Daoy (cell line): ENCODE measurements around the gene WIZ. TPM values are rescaled to one million over a fixed set of nuclear protein-coding genes. Genes with fewer than 3 reads are reported as not detected.

Experiments used
- DNase-seq: peaks from one replicate; pipeline ENCODE4 v3.0.0-alpha.2; 2015; ENCODE audit warnings: low read depth
- total RNA-seq: library from RNA; depleted of rRNA; stranded (reverse); fragments of >200 nt; shearing (Covaris generic); gene quantifications from 2 replicates; pipeline ENCODE4 v1.2.3, GENCODE V29; 2014

WIZ gene
- total RNA-seq, 1 experiment from 2014 or later, result 7.0 TPM

- no peak for DNase-seq
Measured at GRCh38 chr19:15430526-15431120, 19.1 kb downstream of the WIZ start.

- no peak for DNase-seq
Measured at GRCh38 chr19:15429825-15430467, 19.8 kb downstream of the WIZ start.

GRCh38 chr19:15428956-15429824 lies 20.6 kb downstream of the WIZ start:
- no peak for DNase-seq

GRCh38 chr19:15427991-15428471 lies 21.7 kb downstream of the WIZ start:
- DNase-seq, result no peak

- DNase-seq, result no peak
Measured at GRCh38 chr19:15427350-15427700, 22.4 kb downstream of the WIZ start.

- no peak for DNase-seq
Measured at GRCh38 chr19:15426485-15427349, 23.0 kb downstream of the WIZ start.

GRCh38 chr19:15425321-15425950 lies 24.3 kb downstream of the WIZ start:
- no peak for DNase-seq

- DNase-seq, result no peak
Measured at GRCh38 chr19:15424692-15425272, 25.0 kb downstream of the WIZ start.

- no peak for DNase-seq
Measured at GRCh38 chr19:15424121-15424520, 25.6 kb downstream of the WIZ start.

- DNase-seq, result no peak
Measured at GRCh38 chr19:15423130-15423529, 26.6 kb downstream of the WIZ start.

GRCh38 chr19:15422296-15423075 lies 27.3 kb downstream of the WIZ start:
- DNase-seq, result no peak

GRCh38 chr19:15421721-15422260 lies 28.0 kb downstream of the WIZ start:
- DNase-seq, result no peak

- no peak for DNase-seq
Measured at GRCh38 chr19:15421136-15421695, 28.5 kb downstream of the WIZ start.

- DNase-seq, result peak; percentile 21
Measured at GRCh38 chr19:15419413-15420025, 30.2 kb downstream of the WIZ start.

GRCh38 chr19:15418579-15419412 lies 31.0 kb downstream of the WIZ start, which contains the start of gene AKAP8L:
Gene AKAP8L, minus strand, starts transcription at chr19:15418988. Its CDS starts 65 bp downstream, at chr19:15418923.
- DNase-seq, result peak; percentile 99

GRCh38 chr19:15418231-15418578 lies 31.6 kb downstream of the WIZ start:
- DNase-seq, result no peak

GRCh38 chr19:15417699-15418098 lies 32.1 kb downstream of the WIZ start:
- DNase-seq, result no peak

- no peak for DNase-seq
Measured at GRCh38 chr19:15412832-15413231, 36.9 kb downstream of the WIZ start.
